SK-N-MC (cell line): ENCODE measurements around the gene TAF4.

Experiments
- EZH2 ChIP-seq: fragments of 200-600 bp; sonication (generic); IDR thresholded peaks from one replicate; pipeline ENCODE4 v1.6.1; 2017; ENCODE audit warnings: antibody characterized with exemption
- FOXP2 ChIP-seq: optimal IDR thresholded peaks from 2 replicates; pipeline ENCODE3; 2011; ENCODE audit warnings: mild to moderate bottlenecking, moderate library complexity; ENCODE audit not compliant: insufficient read depth; ENCODE audit errors: extremely low read length, control extremely low read depth
- POLR2AphosphoS5 ChIP-seq: IDR thresholded peaks from 2 replicates; pipeline ENCODE4 v1.6.1; 2012; ENCODE audit warnings: mild to moderate bottlenecking, low read depth, low read length, borderline replicate concordance

DNA sequence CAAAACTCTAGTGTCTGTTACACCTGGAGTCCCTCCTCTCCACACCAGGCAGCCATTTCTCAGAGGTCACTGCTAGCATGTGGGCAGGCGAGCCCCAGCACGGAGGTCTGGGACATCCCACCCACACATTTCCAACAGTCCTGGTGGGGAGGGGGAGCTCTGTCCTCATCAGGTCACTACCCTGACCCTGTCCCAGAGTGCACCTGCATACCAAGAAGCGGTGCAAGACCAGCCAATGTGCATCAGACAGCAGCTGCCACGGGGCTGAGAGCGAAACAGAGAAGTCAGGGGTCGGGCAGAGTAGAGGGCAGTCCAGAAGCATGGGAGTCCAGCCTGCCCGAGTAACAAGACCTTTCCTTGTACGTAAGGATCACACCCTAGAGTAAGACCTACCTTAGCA, 71.1 kb downstream of the TAF4 start:
- no peak for TF ChIP-seq EZH2
- TF ChIP-seq POLR2AphosphoS5 = no peak
- no peak for TF ChIP-seq FOXP2
